H1 (cell line): ENCODE results near the gene AKR1B1.

Experiments used
- CBX8 ChIP-seq: fragments of 300-800, 300-1000 bp; sonication (generic); IDR thresholded peaks from 2 replicates; pipeline ENCODE4 v1.7.1; 2016; ENCODE audit warnings: low read depth, low read length, borderline replicate concordance
- EZH2 ChIP-seq: fragments of 200-600 bp; sonication (generic); IDR thresholded peaks from 2 replicates; pipeline ENCODE4 v1.7.1; 2012; ENCODE audit warnings: low read depth, mild to moderate bottlenecking, moderate library complexity, low read length, inconsistent platforms; ENCODE audit not compliant: severe bottlenecking
- POLR2A ChIP-seq, 2 experiments: IDR thresholded peaks; 1 replicate in 1 of 2; 2 replicates in 1 of 2; pipeline ENCODE4 v1.6.1; 2011; ENCODE audit warnings: low read depth in 2 of 2, low read length in 2 of 2, mild to moderate bottlenecking in 2 of 2; ENCODE audit errors: control extremely low read depth in 1 of 2
- POLR2AphosphoS5 ChIP-seq: IDR thresholded peaks from 2 replicates; pipeline ENCODE4 v1.6.1; 2011; ENCODE audit warnings: low read depth, low read length
- RBBP5 ChIP-seq: IDR thresholded peaks from 2 replicates; pipeline ENCODE4 v1.7.1; 2012; ENCODE audit warnings: low read depth, mild to moderate bottlenecking, inconsistent platforms, low read length, moderate library complexity, borderline replicate concordance
- SIN3A ChIP-seq, 2 experiments: IDR thresholded peaks in 1 of 2; conservative IDR thresholded peaks in 1 of 2; 2 replicates each; pipeline ENCODE4 v1.6.1; 2011 to 2012; ENCODE audit warnings: low read length in 2 of 2, improper control_type of control experiment in 1 of 2, low read depth in 1 of 2, mild to moderate bottlenecking in 1 of 2
- SIRT6 ChIP-seq: IDR thresholded peaks from one replicate; pipeline ENCODE4 v1.7.1; 2012; ENCODE audit warnings: low read length, inconsistent platforms
- TBP ChIP-seq: IDR thresholded peaks from 2 replicates; pipeline ENCODE4 v1.6.1; 2011; ENCODE audit warnings: low read depth, low read length, improper control_type of control experiment
- TEAD4 ChIP-seq: IDR thresholded peaks from 2 replicates; pipeline ENCODE4 v1.6.1; 2012; ENCODE audit warnings: low read depth, low read length, inconsistent platforms, mixed read lengths
- TF ChIP-seq, protein P1 (sequence below), 3 experiments: IDR thresholded peaks; 1 replicate in 2 of 3; 2 replicates in 1 of 3; pipeline versions ENCODE4 v1.5.1 to v1.6.1; 2011; ENCODE audit warnings: low read length in 3 of 3, mild to moderate bottlenecking in 3 of 3, inconsistent platforms in 2 of 3, low read depth in 1 of 3, moderate library complexity in 1 of 3; ENCODE audit not compliant: insufficient read depth in 1 of 3; ENCODE audit errors: control extremely low read depth in 1 of 3
- TF ChIP-seq, protein P2 (sequence below): IDR thresholded peaks from 2 replicates; pipeline ENCODE4 v1.6.1; 2011; ENCODE audit warnings: low read depth, mild to moderate bottlenecking, low read length; ENCODE audit not compliant: insufficient read depth
- TF ChIP-seq, protein P3 (sequence below): IDR thresholded peaks from 2 replicates; pipeline ENCODE4 v1.6.1; 2011; ENCODE audit warnings: low read length, improper control_type of control experiment

- TF ChIP-seq, protein P1, sequence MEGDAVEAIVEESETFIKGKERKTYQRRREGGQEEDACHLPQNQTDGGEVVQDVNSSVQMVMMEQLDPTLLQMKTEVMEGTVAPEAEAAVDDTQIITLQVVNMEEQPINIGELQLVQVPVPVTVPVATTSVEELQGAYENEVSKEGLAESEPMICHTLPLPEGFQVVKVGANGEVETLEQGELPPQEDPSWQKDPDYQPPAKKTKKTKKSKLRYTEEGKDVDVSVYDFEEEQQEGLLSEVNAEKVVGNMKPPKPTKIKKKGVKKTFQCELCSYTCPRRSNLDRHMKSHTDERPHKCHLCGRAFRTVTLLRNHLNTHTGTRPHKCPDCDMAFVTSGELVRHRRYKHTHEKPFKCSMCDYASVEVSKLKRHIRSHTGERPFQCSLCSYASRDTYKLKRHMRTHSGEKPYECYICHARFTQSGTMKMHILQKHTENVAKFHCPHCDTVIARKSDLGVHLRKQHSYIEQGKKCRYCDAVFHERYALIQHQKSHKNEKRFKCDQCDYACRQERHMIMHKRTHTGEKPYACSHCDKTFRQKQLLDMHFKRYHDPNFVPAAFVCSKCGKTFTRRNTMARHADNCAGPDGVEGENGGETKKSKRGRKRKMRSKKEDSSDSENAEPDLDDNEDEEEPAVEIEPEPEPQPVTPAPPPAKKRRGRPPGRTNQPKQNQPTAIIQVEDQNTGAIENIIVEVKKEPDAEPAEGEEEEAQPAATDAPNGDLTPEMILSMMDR (IDR thresholded peaks at IDR 0.05; ENCODE audit: control extremely low read depth in 1 of 3, insufficient read depth in 1 of 3, low read depth in 1 of 3, low read length in 3 of 3): no peak
- no peak for TF ChIP-seq POLR2A (IDR thresholded peaks at IDR 0.05; ENCODE audit: control extremely low read depth in 1 of 2, low read depth in 2 of 2, low read length in 2 of 2)
- TF ChIP-seq POLR2AphosphoS5: no peak
- no peak for TF ChIP-seq SIRT6
- no peak for TF ChIP-seq TEAD4
- TF ChIP-seq TBP: no peak
- TF ChIP-seq, protein P2, sequence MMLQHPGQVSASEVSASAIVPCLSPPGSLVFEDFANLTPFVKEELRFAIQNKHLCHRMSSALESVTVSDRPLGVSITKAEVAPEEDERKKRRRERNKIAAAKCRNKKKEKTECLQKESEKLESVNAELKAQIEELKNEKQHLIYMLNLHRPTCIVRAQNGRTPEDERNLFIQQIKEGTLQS: no peak
- TF ChIP-seq, protein P3, sequence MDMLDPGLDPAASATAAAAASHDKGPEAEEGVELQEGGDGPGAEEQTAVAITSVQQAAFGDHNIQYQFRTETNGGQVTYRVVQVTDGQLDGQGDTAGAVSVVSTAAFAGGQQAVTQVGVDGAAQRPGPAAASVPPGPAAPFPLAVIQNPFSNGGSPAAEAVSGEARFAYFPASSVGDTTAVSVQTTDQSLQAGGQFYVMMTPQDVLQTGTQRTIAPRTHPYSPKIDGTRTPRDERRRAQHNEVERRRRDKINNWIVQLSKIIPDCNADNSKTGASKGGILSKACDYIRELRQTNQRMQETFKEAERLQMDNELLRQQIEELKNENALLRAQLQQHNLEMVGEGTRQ: no peak
- no peak for TF ChIP-seq SIN3A (conservative IDR thresholded peaks at IDR 0.05 in 1 of 2, IDR thresholded peaks at IDR 0.05 in 1 of 2; ENCODE audit: low read depth in 1 of 2, low read length in 2 of 2)
- TF ChIP-seq RBBP5: no peak
- no peak for TF ChIP-seq EZH2
- no peak for TF ChIP-seq CBX8
Measured at GRCh38 chr7:134469622-134470021, 10.7 kb upstream of the AKR1B1 start.
